Activated CD4-positive, alpha-beta T cell treated with anti-CD3 and anti-CD28 coated beads, Interleukin-2, Interleukin-6, amounts not matched to agents 100 ng/mL and 50 ng/mL, durations not matched to agents 16 hours and 8 hours (primary cell): ENCODE results near the gene CPXM1.

Experiments used
- DNase-seq: peaks from one replicate; pipeline ENCODE4 v3.0.0-alpha.2; 2020

CPXM1 gene

GRCh38 chr20:2747676-2748235, 52.7 kb downstream of the CPXM1 start:
- DNase-seq, result no peak

GRCh38 chr20:2746636-2747265, 53.7 kb downstream of the CPXM1 start:
- DNase-seq, result no peak

GRCh38 chr20:2745936-2746635, 54.3 kb downstream of the CPXM1 start:
- DNase-seq, result no peak

- DNase-seq, result no peak
Observed at GRCh38 chr20:2745060-2745910, 55.1 kb downstream of the CPXM1 start.
